ENCODE results near the gene ACOXL. TPM values are rescaled to one million over a fixed set of nuclear protein-coding genes. Genes with fewer than 3 reads are reported as not detected.

The ACOXL gene
- total and polyA plus RNA-seq, 2 donors (not counting 3 experiments of a cell fraction or from before 2014, with no cell fraction given): not detected

GRCh38 chr2:111157798-111158197, 425.4 kb downstream of the ACOXL start:
- Histone ChIP-seq H3K27ac (ENCODE audit: insufficient read depth, low read depth, low read length) (no peak overlapping the region), H3K27me3 (ENCODE audit: control insufficient read depth in 2 of 2, insufficient read depth in 2 of 2, low read length in 2 of 2) (peaks cover 6 to 33% of the 10 kb centered on the region in 2 experiments), H3K9me1 (replicated peaks; ENCODE audit: control insufficient read depth, extremely low read depth, insufficient read depth, low read length) (no peaks in the 10 kb centered on the region), H3K9me3 (replicated peaks; ENCODE audit: control insufficient read depth, insufficient read depth, low read length) (no peaks in the 10 kb centered on the region), H3K4me1 (ENCODE audit: control insufficient read depth, extremely low read depth, insufficient read depth, low read length) (peaks cover 22% of the 10 kb centered on the region), H2AFZ (ENCODE audit: low read depth, low read length) (no peak overlapping the region), H3K79me2 (ENCODE audit: control insufficient read depth, insufficient read depth, low read length) (no peaks in the 10 kb centered on the region), H3K4me2 (ENCODE audit: insufficient read depth, low read length) (no peak overlapping the region), H4K20me1 (replicated peaks; ENCODE audit: control insufficient read depth, extremely low read depth, insufficient read depth, low read length) (no peaks in the 10 kb centered on the region), H3K36me3 (ENCODE audit: control insufficient read depth in 2 of 2, extremely low read depth in 1 of 2, insufficient read depth in 2 of 2, low read length in 2 of 2) (peaks cover 0 to 18% of the 10 kb centered on the region in 2 experiments), H3K9ac (replicated peaks; ENCODE audit: extremely low read depth, insufficient read depth, low read length) (no peak overlapping the region), H3K4me3 (replicated peaks in 1 of 3; ENCODE audit: insufficient read depth in 1 of 3, low read depth in 1 of 3, low read length in 3 of 3) (no peak overlapping the region)
- FAIRE-seq (peak; percentile 28), DNase-seq (ENCODE audit: low read depth, low spot score) (no peak)
- BruUV-seq (replicated peaks): no TSS peak
- dilution Hi-C loops (cut with MboI; ENCODE audit: extremely low pct_ligation_motif_present, low sequenced_read_pairs): no loop called here
- ChIA-PET CTCF (interaction anchor here (1.7 kb wide), 1 partner anchor 37 kb away, joined by 3 read pairs; the partner anchor contains the start of gene BCL2L11), POLR2A (no interaction called here)
- no peak for TF ChIP-seq POLR2A (IDR thresholded peaks at IDR 0.05; ENCODE audit: low read depth, low read length)
- no peak for TF ChIP-seq GATA2 (IDR thresholded peaks at IDR 0.05; ENCODE audit: insufficient read depth, insufficient read length, low read depth, low read length)
- TF ChIP-seq POLR2AphosphoS5 (IDR thresholded peaks at IDR 0.05; ENCODE audit: insufficient read depth, low read depth, low read length): no peak
- intact Hi-C loops (cut with micrococcal nuclease): no loop called here

GRCh38 chr2:111159641-111160040, 427.3 kb downstream of the ACOXL start:
- Histone ChIP-seq H3K9me3 (replicated peaks; ENCODE audit: control insufficient read depth, insufficient read depth, low read length) (no peaks in the 10 kb centered on the region), H3K4me1 (ENCODE audit: control insufficient read depth, extremely low read depth, insufficient read depth, low read length) (peaks cover 31% of the 10 kb centered on the region), H3K27me3 (ENCODE audit: control insufficient read depth in 2 of 2, insufficient read depth in 2 of 2, low read length in 2 of 2) (peaks cover 5 to 33% of the 10 kb centered on the region in 2 experiments), H3K27ac (ENCODE audit: insufficient read depth, low read depth, low read length) (no peak overlapping the region), H3K79me2 (ENCODE audit: control insufficient read depth, insufficient read depth, low read length) (no peaks in the 10 kb centered on the region), H3K36me3 (ENCODE audit: control insufficient read depth in 2 of 2, extremely low read depth in 1 of 2, insufficient read depth in 2 of 2, low read length in 2 of 2) (peaks cover 0 to 16% of the 10 kb centered on the region in 2 experiments), H3K9me1 (replicated peaks; ENCODE audit: control insufficient read depth, extremely low read depth, insufficient read depth, low read length) (no peaks in the 10 kb centered on the region), H3K4me2 (ENCODE audit: insufficient read depth, low read length) (no peak overlapping the region), H3K9ac (replicated peaks; ENCODE audit: extremely low read depth, insufficient read depth, low read length) (no peak overlapping the region), H4K20me1 (replicated peaks; ENCODE audit: control insufficient read depth, extremely low read depth, insufficient read depth, low read length) (no peaks in the 10 kb centered on the region), H3K4me3 (replicated peaks in 1 of 3; ENCODE audit: insufficient read depth in 1 of 3, low read depth in 1 of 3, low read length in 3 of 3) (no peak overlapping the region), H2AFZ (ENCODE audit: low read depth, low read length) (no peak overlapping the region)
- ChIA-PET CTCF (interaction anchor here (1.2 to 1.9 kb wide), 2 partner anchors 10 to 25 kb away, joined by 3 to 8 read pairs; no protein-coding TSS in a partner anchor), POLR2A (interaction anchor here (1.4 kb wide), 1 partner anchor 39 kb away, joined by 3 read pairs; the partner anchor contains the start of gene BCL2L11)
- FAIRE-seq (no peak), DNase-seq (ENCODE audit: low read depth, low spot score) (no peak)
- dilution Hi-C loops (cut with MboI; ENCODE audit: extremely low pct_ligation_motif_present, low sequenced_read_pairs): no loop called here
- no TSS peak for BruUV-seq (replicated peaks)
- intact Hi-C loops (cut with micrococcal nuclease): no loop called here
- TF ChIP-seq MAX (IDR thresholded peaks at IDR 0.05; ENCODE audit: insufficient read depth, insufficient read length) (no peak), CTCF (IDR thresholded peaks at IDR 0.05; ENCODE audit: extremely low read depth in 1 of 2, insufficient read depth in 1 of 2, low read depth in 1 of 2, low read length in 2 of 2) (no peak), POLR2AphosphoS5 (IDR thresholded peaks at IDR 0.05; ENCODE audit: insufficient read depth, low read depth, low read length) (no peak), FOS (IDR thresholded peaks at IDR 0.05; ENCODE audit: borderline replicate concordance, insufficient read depth, low read length) (no peak), EZH2 (IDR thresholded peaks at IDR 0.05; ENCODE audit: borderline replicate concordance, low read depth, low read length, severe bottlenecking) (no peak), MYC (IDR thresholded peaks at IDR 0.05; ENCODE audit: low read depth, low read length) (no peak), JUN (IDR thresholded peaks at IDR 0.05; ENCODE audit: borderline replicate concordance, insufficient read depth, insufficient read length, low read depth) (no peak), POLR2A (IDR thresholded peaks at IDR 0.05; ENCODE audit: low read depth, low read length) (no peak), GATA2 (IDR thresholded peaks at IDR 0.05; ENCODE audit: insufficient read depth, insufficient read length, low read depth, low read length) (no peak)
